Stimulated activated CD4-positive, alpha-beta T cell treated with anti-CD3 and anti-CD28 coated beads, Interleukin-12 subunit alpha, Interleukin-12 subunit beta, amount 100 ng/mL, for 24 hours (primary cell): ENCODE results near the gene OR5B17.
"Not testable (repeated sequence)": the region's sequence is repeated elsewhere in the genome, so short reads cannot be mapped to it uniquely, and the experiment has no call there.

Source experiments
- DNase-seq, 2 experiments: peaks; one replicate each; pipeline ENCODE4 v3.0.0-alpha.2; 2020; ENCODE audit warnings: low read depth in 2 of 2

OR5B17 gene

GRCh38 chr11:58358969-58359368 lies at the start of gene OR5B17:
Gene OR5B17 (minus strand): TSS chr11:58359069. CDS start chr11:58359069, 0 bp downstream.
- no peak for DNase-seq

GRCh38 chr11:58406774-58407173 lies 47.9 kb upstream of the OR5B17 start, which contains the start of gene OR5B3:
Gene OR5B3 (minus strand): TSS chr11:58406874. CDS start chr11:58403409, 3,465 bp downstream.
- no peak for DNase-seq

DNA sequence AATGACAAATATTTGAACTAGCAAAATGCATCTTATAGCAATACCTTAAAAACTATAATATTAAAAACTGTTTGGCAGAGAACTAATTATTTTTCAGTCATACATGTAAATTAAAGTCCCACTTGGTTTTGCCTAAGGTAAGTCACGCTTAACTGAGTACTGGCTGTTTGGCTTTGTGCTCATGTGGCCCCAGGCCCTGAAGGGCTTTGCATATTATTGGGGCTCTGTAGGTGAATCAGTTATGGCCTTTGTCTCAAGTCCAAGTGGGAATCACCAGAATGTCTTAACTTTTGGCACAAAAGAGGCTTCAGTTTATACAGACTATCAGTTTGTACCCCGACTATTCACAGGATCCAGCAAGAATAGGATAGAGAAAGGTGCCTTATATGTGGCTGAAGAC lies 40.8 kb upstream of the OR5B17 start:
- not testable (repeated sequence) for DNase-seq

GRCh38 chr11:58395581-58395980 lies 36.7 kb upstream of the OR5B17 start:
- DNase-seq: no peak

GRCh38 chr11:58394195-58394594 lies 35.3 kb upstream of the OR5B17 start:
- DNase-seq: no peak

DNA sequence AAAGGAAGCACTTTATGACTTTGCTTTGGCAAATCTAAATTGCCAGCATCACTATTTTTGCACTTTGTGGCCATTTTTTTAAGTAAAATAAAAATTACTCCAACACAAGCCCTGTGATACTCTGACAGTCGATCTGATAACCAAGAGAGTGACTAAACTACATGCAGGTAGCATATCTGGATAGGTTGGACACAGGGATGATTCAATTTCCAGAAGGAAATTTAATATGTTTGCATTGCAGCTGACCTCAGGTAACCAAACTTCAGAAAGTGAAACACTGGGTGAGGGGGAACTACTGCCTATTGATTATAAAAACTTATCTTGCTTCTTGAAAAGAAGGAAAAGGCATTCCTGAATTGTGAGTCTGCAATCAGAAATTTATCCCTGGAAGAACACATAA lies 33.9 kb upstream of the OR5B17 start:
- no peak for DNase-seq

DNA sequence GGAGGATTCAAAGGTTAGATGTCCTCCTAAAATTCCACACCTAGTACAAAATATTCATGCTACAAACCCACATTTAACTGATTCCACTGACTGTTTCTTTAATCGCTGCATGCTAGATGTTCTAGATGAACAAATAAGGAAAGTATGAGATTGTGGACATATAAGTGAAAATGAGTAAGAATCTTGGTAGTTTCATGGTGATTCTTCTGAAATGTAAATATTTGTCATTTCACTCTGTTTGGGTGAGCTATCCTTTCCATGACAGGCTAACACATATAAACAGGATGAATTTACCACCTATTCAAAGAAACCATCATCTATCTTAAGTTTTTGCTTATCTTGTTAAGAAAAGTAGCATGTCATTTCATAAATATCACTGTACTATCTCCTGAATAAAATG lies 33.0 kb upstream of the OR5B17 start:
- DNase-seq: no peak

DNA sequence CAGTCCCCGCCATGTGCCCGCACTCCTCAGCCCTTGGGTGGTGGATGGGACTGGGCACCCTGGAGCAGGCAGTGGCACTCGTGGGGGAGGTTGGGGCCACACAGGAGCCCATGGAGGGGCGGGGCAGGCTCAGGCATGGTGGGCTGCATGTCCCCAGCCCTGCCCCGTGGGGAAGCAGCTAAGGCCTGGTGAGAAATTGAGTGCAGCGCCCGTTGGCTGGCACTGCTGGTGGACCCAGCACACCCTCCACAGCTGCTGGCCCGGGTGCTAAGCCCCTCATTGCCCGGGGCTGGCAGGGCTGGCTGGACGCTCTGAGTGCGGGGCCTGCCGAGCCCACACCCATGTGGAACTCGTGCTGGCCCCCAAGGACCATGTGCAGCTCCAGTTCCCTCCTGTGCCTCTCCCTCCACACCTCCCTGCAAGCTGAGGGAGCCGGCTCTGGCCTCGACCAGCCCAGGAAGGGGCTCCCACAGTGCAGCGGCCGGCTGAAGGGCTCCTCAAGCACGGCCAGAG lies 31.7 kb upstream of the OR5B17 start:
- no peak for DNase-seq

GRCh38 chr11:58354727-58355126 lies 4.1 kb downstream of the OR5B17 start:
- no peak for DNase-seq

DNA sequence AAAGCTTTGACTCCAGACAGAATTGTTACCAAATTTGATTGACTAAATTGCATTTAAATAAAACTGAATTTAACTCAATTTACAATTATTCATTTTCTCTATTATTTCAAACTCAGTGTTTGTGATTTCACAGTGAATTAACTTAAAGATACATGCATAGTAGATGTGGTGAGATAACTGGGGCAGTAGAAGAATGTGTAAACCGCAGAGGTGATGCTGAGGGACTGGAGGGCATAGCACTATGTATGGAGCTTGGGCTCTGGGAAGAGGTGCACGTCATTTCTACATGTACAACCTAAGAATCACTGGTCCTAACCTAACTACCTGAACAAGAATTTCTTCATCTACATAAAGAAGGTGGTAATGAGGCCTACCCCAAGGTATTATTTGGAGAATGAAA lies 13.7 kb downstream of the OR5B17 start:
- DNase-seq: no peak

- DNase-seq: no peak
Observed at GRCh38 chr11:58334708-58335107, 24.2 kb downstream of the OR5B17 start.

GRCh38 chr11:58330861-58331260 lies 28.0 kb downstream of the OR5B17 start:
- DNase-seq: no peak

DNA sequence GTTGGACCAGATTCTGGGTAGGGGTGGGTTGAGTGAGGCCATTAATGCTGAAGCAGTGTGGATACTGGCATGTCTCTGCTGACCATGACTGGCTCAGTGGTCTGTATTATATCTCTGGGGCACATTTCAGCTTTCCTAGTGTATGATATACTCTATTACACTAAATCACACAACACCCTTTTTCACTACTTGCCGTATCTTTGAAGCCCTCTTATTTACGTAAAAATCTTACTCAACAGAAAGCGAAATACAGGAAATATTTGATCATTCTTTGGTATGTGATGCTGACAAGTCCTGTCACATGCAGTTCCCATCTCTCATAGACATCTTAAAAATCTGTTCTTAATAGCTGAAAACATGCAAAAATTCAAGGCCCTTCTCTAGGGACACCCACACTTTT lies 40.3 kb downstream of the OR5B17 start:
- DNase-seq: no peak

GRCh38 chr11:58316142-58316541 lies 42.7 kb downstream of the OR5B17 start:
- no peak for DNase-seq
